OCI-LY7 (cell line): Measurements from ENCODE around the gene MTCL1.

Experiments used
- EZH2phosphoT487 ChIP-seq: fragments of 200-600 bp; sonication (generic); IDR thresholded peaks from 2 replicates; pipeline ENCODE4 v1.6.1; 2018; ENCODE audit warnings: low read depth, borderline replicate concordance, mild to moderate bottlenecking, mixed run types, antibody characterized with exemption, low read length, moderate library complexity, mixed read lengths
- TF ChIP-seq, protein P1 (sequence below): fragments of 200-600 bp; sonication (generic); conservative IDR thresholded peaks from 2 replicates; pipeline ENCODE4 v1.5.1; 2014; ENCODE audit warnings: mild to moderate bottlenecking, antibody characterized with exemption, low read length, moderate library complexity, mixed read lengths

DNA sequence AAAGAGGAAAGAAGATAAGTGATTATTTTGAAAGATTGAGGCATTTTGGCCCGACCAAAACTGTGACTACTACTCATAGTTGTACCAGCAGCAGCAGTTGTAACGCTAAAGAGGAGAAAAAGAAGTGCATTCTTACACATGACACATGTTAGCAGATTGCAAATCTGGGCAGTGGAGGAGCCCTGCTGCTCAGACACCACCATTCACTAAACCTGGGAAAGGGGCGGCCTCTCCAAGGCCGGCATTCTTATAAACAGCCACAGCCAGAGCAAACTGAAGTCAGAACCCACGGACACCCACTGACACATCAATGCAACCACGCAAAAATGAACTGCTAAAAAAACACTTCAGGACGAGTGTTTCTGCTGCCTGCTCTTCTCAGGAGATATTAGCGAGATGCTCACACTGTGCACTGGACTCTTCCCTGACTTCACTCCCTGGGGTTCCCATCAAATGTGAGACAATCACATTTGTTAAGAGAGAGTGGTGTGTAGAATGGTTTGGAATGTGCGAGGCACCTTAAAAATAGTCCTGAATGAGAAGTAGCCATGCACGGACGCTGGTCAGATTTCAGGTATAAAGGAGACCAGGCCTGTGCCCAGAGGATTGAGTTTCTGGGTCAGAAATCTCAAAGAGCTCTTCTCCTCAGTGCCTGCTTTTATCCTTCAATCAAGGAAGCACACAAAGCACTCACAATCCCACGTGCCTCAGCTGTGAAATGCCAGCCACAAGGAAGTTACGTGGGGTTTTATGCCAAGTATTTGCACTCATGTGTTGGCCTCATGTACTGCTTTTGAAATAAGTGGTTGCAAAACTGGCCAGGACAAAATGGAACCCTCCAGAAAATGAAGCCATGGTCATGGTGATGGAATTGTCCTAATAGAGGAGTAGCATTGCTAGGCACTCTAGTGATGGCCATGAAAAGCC, 83.4 kb downstream of the MTCL1 start:
- TF ChIP-seq, protein P1, sequence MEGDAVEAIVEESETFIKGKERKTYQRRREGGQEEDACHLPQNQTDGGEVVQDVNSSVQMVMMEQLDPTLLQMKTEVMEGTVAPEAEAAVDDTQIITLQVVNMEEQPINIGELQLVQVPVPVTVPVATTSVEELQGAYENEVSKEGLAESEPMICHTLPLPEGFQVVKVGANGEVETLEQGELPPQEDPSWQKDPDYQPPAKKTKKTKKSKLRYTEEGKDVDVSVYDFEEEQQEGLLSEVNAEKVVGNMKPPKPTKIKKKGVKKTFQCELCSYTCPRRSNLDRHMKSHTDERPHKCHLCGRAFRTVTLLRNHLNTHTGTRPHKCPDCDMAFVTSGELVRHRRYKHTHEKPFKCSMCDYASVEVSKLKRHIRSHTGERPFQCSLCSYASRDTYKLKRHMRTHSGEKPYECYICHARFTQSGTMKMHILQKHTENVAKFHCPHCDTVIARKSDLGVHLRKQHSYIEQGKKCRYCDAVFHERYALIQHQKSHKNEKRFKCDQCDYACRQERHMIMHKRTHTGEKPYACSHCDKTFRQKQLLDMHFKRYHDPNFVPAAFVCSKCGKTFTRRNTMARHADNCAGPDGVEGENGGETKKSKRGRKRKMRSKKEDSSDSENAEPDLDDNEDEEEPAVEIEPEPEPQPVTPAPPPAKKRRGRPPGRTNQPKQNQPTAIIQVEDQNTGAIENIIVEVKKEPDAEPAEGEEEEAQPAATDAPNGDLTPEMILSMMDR, result no peak
- TF ChIP-seq EZH2phosphoT487, result no peak
